Measurements from ENCODE around the gene TAAR8.
A peak's percentile ranks its signal among the peaks of the same experiment; 100 is the strongest.
"Not testable (repeated sequence)": the region's sequence is repeated elsewhere in the genome, so short reads cannot be mapped to it uniquely, and the experiment has no call there.

The TAAR8 gene

GRCh38 chr6:132552372-132552771 is at the start of gene TAAR8:
TAAR8 (plus strand) TSS chr6:132552672; CDS start chr6:132552693, 21 bp downstream.
- no peak for DNase-seq

GRCh38 chr6:132504757-132505156 is 47.7 kb upstream of the TAAR8 start:
- DNase-seq = no peak

- no peak for DNase-seq
Measured at GRCh38 chr6:132505158-132505557, 47.3 kb upstream of the TAAR8 start.

- DNase-seq = no peak
Measured at GRCh38 chr6:132506461-132506860, 46.0 kb upstream of the TAAR8 start.

- no peak for DNase-seq
Measured at GRCh38 chr6:132506869-132507808, 45.3 kb upstream of the TAAR8 start.

GRCh38 chr6:132511210-132511830 is 41.2 kb upstream of the TAAR8 start:
- DNase-seq = no peak

- DNase-seq = no peak
Measured at GRCh38 chr6:132511831-132512220, 40.6 kb upstream of the TAAR8 start.

GRCh38 chr6:132512342-132512637 is 40.2 kb upstream of the TAAR8 start:
- no peak for DNase-seq

- DNase-seq = peak; percentile 91
Measured at GRCh38 chr6:132512638-132513632, 39.5 kb upstream of the TAAR8 start, which contains the start of gene STX7. STX7 (minus strand) TSS chr6:132513116; CDS start chr6:132503530, 9,586 bp downstream.

GRCh38 chr6:132513831-132514545 is 38.5 kb upstream of the TAAR8 start:
- DNase-seq = no peak

- DNase-seq = no peak
Measured at GRCh38 chr6:132515386-132515785, 37.1 kb upstream of the TAAR8 start.

- DNase-seq = no peak
Measured at GRCh38 chr6:132520953-132521352, 31.5 kb upstream of the TAAR8 start.

- DNase-seq = no peak
Measured at GRCh38 chr6:132524646-132525045, 27.8 kb upstream of the TAAR8 start.

GRCh38 chr6:132525866-132526265 is 26.6 kb upstream of the TAAR8 start:
- DNase-seq = no peak

- no peak for DNase-seq
Measured at GRCh38 chr6:132526461-132526860, 26.0 kb upstream of the TAAR8 start.

- DNase-seq = no peak
Measured at GRCh38 chr6:132527791-132528190, 24.7 kb upstream of the TAAR8 start.

GRCh38 chr6:132530293-132530974 is 22.0 kb upstream of the TAAR8 start:
- peak; percentile 77 for DNase-seq

- DNase-seq = not testable (repeated sequence)
Measured at GRCh38 chr6:132534546-132534945, 17.9 kb upstream of the TAAR8 start.

GRCh38 chr6:132537145-132537544 is 15.3 kb upstream of the TAAR8 start:
- no peak for DNase-seq

GRCh38 chr6:132537977-132538376 is 14.5 kb upstream of the TAAR8 start, which contains the start of gene TAAR9:
TAAR9 (plus strand) TSS chr6:132538277; CDS start chr6:132538290, 13 bp downstream.
- no peak for DNase-seq

GRCh38 chr6:132544826-132545225 is 7.6 kb upstream of the TAAR8 start:
- no peak for DNase-seq

Data from stimulated activated CD4-positive, alpha-beta T cell treated with anti-CD3 and anti-CD28 coated beads, Interleukin-15, amount 100 ng/mL, for 24 hours (primary cell).